ENCODE measurements around the gene METTL4. TPM values are rescaled to one million over a fixed set of nuclear protein-coding genes. Genes with fewer than 3 reads are reported as not detected.

METTL4 gene
- total and polyA plus RNA-seq, 7 donors: 4.2 to 9.6 (median 5.8) TPM

GRCh38 chr18:2590303-2590702 is 19.0 kb upstream of the METTL4 start:
- DNase-seq: no peak
- TF ChIP-seq, protein P1, sequence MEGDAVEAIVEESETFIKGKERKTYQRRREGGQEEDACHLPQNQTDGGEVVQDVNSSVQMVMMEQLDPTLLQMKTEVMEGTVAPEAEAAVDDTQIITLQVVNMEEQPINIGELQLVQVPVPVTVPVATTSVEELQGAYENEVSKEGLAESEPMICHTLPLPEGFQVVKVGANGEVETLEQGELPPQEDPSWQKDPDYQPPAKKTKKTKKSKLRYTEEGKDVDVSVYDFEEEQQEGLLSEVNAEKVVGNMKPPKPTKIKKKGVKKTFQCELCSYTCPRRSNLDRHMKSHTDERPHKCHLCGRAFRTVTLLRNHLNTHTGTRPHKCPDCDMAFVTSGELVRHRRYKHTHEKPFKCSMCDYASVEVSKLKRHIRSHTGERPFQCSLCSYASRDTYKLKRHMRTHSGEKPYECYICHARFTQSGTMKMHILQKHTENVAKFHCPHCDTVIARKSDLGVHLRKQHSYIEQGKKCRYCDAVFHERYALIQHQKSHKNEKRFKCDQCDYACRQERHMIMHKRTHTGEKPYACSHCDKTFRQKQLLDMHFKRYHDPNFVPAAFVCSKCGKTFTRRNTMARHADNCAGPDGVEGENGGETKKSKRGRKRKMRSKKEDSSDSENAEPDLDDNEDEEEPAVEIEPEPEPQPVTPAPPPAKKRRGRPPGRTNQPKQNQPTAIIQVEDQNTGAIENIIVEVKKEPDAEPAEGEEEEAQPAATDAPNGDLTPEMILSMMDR (IDR thresholded peaks at IDR 0.05): no peak
- TF ChIP-seq POLR2AphosphoS5 (IDR thresholded peaks at IDR 0.05): no peak
- TF ChIP-seq EP300 (IDR thresholded peaks at IDR 0.05): no peak
- Histone ChIP-seq H3K9me3 (no peaks in the 10 kb centered on the region), H3K27me3 (no peaks in the 10 kb centered on the region), H3K27ac (no peak overlapping the region), H3K4me3 (no peak overlapping the region), H3K4me1 (no peaks in the 10 kb centered on the region), H3K36me3 (no peaks in the 10 kb centered on the region)
- WGBS, 2 donors: 95 to 97% methylated on average over 2 of the region's 2 CpGs
- intact Hi-C loops (cut with DNase I): no loop called here

- Histone ChIP-seq H3K27ac (no peak overlapping the region), H3K4me3 (no peak overlapping the region), H3K4me1 (no peaks in the 10 kb centered on the region), H3K36me3 (no peaks in the 10 kb centered on the region), H3K27me3 (no peaks in the 10 kb centered on the region), H3K9me3 (no peaks in the 10 kb centered on the region)
- 82 to 94% methylated on average over 3 of the region's 3 CpGs for WGBS, 2 donors
- TF ChIP-seq, protein P1 (IDR thresholded peaks at IDR 0.05): no peak
- TF ChIP-seq POLR2AphosphoS5 (IDR thresholded peaks at IDR 0.05) (no peak), EP300 (IDR thresholded peaks at IDR 0.05) (no peak), POLR2A (IDR thresholded peaks at IDR 0.05) (no peak)
- intact Hi-C loops (cut with DNase I): no loop called here
- DNase-seq: no peak
Observed at GRCh38 chr18:2589345-2590068, 18.2 kb upstream of the METTL4 start.

DNA sequence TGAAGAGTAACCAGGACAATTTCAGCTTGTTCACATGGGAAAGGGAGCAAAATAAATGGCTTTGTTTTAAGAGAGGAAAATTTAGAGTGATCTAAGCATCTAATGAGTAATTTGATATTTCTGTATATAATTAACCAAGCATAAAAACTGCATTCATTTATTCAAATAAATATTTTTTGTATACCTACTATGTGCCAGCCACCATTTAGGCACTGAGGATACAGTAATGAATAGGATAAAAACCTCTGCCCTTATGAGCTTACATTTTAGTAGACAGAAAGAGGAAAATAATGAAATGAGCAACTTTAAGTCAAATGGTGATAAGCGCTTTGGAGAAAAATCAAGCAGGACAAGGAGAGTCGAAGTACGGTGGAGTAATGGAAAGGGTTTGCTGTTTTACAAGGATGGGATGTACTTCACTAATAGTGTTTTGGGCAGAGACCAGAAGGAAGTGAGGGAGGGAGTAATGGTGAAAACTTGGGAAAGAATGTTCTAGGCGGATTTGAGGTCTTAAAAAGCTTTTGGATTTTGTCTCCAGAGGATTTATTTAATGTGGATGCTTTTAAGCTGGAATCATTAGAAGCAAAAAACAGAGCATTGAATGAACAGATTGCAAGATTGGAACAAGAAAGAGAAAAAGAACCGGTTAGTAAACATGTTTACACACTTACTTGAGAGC is 17.5 kb upstream of the METTL4 start:
- WGBS, 2 donors: 85 to 90% methylated on average over 5 of the region's 5 CpGs
- no peaks in the 10 kb centered on the region for H3K27me3 ChIP-seq
- no peaks in the 10 kb centered on the region for H3K9me3 ChIP-seq
- H3K4me3 ChIP-seq: no peak overlapping the region
- intact Hi-C loops (cut with DNase I): no loop called here
- H3K4me1 ChIP-seq: no peaks in the 10 kb centered on the region
- no peak overlapping the region for H3K27ac ChIP-seq
- DNase-seq: no peak
- H3K36me3 ChIP-seq: no peaks in the 10 kb centered on the region
- TF ChIP-seq POLR2A (IDR thresholded peaks at IDR 0.05): no peak
- no peak for TF ChIP-seq POLR2AphosphoS5 (IDR thresholded peaks at IDR 0.05)
- TF ChIP-seq, protein P1 (IDR thresholded peaks at IDR 0.05): no peak
- TF ChIP-seq EP300 (IDR thresholded peaks at IDR 0.05): no peak

GRCh38 chr18:2587788-2588187 is 16.5 kb upstream of the METTL4 start:
- no peak for TF ChIP-seq EP300 (IDR thresholded peaks at IDR 0.05)
- TF ChIP-seq, protein P1 (IDR thresholded peaks at IDR 0.05): no peak
- TF ChIP-seq POLR2AphosphoS5 (IDR thresholded peaks at IDR 0.05): no peak
- TF ChIP-seq POLR2A (IDR thresholded peaks at IDR 0.05): no peak
- Histone ChIP-seq H3K36me3 (no peaks in the 10 kb centered on the region), H3K9me3 (no peaks in the 10 kb centered on the region), H3K4me1 (no peaks in the 10 kb centered on the region), H3K27me3 (no peaks in the 10 kb centered on the region), H3K27ac (no peak overlapping the region), H3K4me3 (no peak overlapping the region)
- no peak for DNase-seq
- 34 to 71% methylated on average over 3 of the region's 3 CpGs for WGBS, 2 donors
- intact Hi-C loops (cut with DNase I): no loop called here
